H1 (cell line): ENCODE data around the gene B3GALT5. TPM values are rescaled to one million over a fixed set of nuclear protein-coding genes. Genes with fewer than 3 reads are reported as not detected.
A peak's percentile ranks its signal among the peaks of the same experiment; 100 is the strongest.

Source experiments
- CTCF ChIA-PET: fragments of 300-600 bp; sonication (Branson Sonifier 250); formaldehyde crosslinking; loops from one replicate; lab custom pipeline; 2021; ENCODE audit not compliant: partially characterized antibody; lab: Charles Lee
- POLR2A ChIA-PET: fragments of 300-600 bp; sonication (Branson Sonifier 250); formaldehyde crosslinking; loops from one replicate; lab custom pipeline; 2021; ENCODE audit warnings: inconsistent platforms; ENCODE audit not compliant: partially characterized antibody; lab: Charles Lee
- DNase-seq, 2 experiments: peaks; one replicate each; pipeline versions ENCODE4 v3.0.0 to v3.0.0-alpha.2; 2010 to 2022; ENCODE audit warnings: low spot score in 2 of 2, low read depth in 1 of 2, mixed read lengths in 1 of 2
- FAIRE-seq: peaks from 2 replicates; lab custom pipeline; 2011; peaks lifted over from hg19 to GRCh38; lab: Jason Lieb, UNC
- H2AFZ ChIP-seq: 2 replicates; pipeline ENCODE4 v1.8.1; 2012; ENCODE audit warnings: low read length, inconsistent platforms
- H2AK5ac ChIP-seq: 2 replicates; pipeline ENCODE4 v1.6.1; 2013; ENCODE audit warnings: low read depth, low read length
- H2BK120ac ChIP-seq: replicated peaks from 2 replicates; pipeline ENCODE3; 2013; ENCODE audit warnings: low read depth, low read length, inconsistent platforms
- H2BK12ac ChIP-seq: 2 replicates; pipeline ENCODE4 v1.6.1; 2013; ENCODE audit warnings: low read depth, low read length
- H2BK15ac ChIP-seq: 2 replicates; pipeline ENCODE4 v1.6.1; 2013; ENCODE audit warnings: low read length
- H2BK20ac ChIP-seq: 2 replicates; pipeline ENCODE4 v1.6.1; 2013; ENCODE audit warnings: low read length
- H2BK5ac ChIP-seq: 2 replicates; pipeline ENCODE4 v1.6.1; 2013; ENCODE audit warnings: low read depth, low read length
- H3K14ac ChIP-seq: 2 replicates; pipeline ENCODE4 v1.6.1; 2013; ENCODE audit warnings: inconsistent platforms; ENCODE audit not compliant: insufficient read length
- H3K18ac ChIP-seq: 2 replicates; pipeline ENCODE4 v1.6.1; 2013; ENCODE audit warnings: low read length; ENCODE audit errors: extremely low read depth
- H3K23ac ChIP-seq: 2 replicates; pipeline ENCODE4 v1.6.1; 2013; ENCODE audit warnings: inconsistent platforms; ENCODE audit not compliant: insufficient read length
- H3K23me2 ChIP-seq: 2 replicates; pipeline ENCODE4 v1.6.1; 2013; ENCODE audit warnings: low read depth, low read length
- H3K27ac ChIP-seq: 2 replicates; pipeline ENCODE4 v1.6.1; 2011; ENCODE audit warnings: low read depth, low read length, inconsistent platforms
- H3K27me3 ChIP-seq, 4 experiments: replicated peaks in 1 of 4; 1 replicate in 1 of 4; 2 replicates in 3 of 4; pipeline versions ENCODE4 v1.6.1 to v1.8.1; 2011 to 2013; ENCODE audit warnings: low read length in 3 of 4, mild to moderate bottlenecking in 3 of 4, inconsistent platforms in 2 of 4, mixed read lengths in 2 of 4, moderate library complexity in 1 of 4; ENCODE audit not compliant: control insufficient read depth in 3 of 4, insufficient read depth in 3 of 4; ENCODE audit errors: extremely low read depth in 1 of 4
- H3K36me3 ChIP-seq, 4 experiments: 2 replicates each; pipeline versions ENCODE4 v1.6.1 to v1.8.1; 2011 to 2013; ENCODE audit warnings: mild to moderate bottlenecking in 4 of 4, low read length in 3 of 4, moderate library complexity in 2 of 4, control low read depth in 1 of 4, inconsistent platforms in 1 of 4; ENCODE audit not compliant: insufficient read depth in 4 of 4, control insufficient read depth in 2 of 4
- H3K4ac ChIP-seq: replicated peaks from 2 replicates; pipeline ENCODE3; 2013; ENCODE audit warnings: low read length, low read depth, mixed read lengths, inconsistent platforms; ENCODE audit not compliant: insufficient read length
- H3K4me1 ChIP-seq, 4 experiments: replicated peaks in 1 of 4; 1 replicate in 1 of 4; 2 replicates in 3 of 4; pipeline versions ENCODE4 v1.6.1 to v1.8.1; 2011 to 2013; ENCODE audit warnings: low read length in 3 of 4, inconsistent platforms in 2 of 4, mixed read lengths in 1 of 4; ENCODE audit not compliant: insufficient read depth in 4 of 4, control insufficient read depth in 3 of 4
- H3K4me2 ChIP-seq, 2 experiments: 2 replicates each; pipeline versions ENCODE4 v1.6.1 to v1.8.1; 2011 to 2013; ENCODE audit warnings: low read depth in 2 of 2, low read length in 2 of 2, control low read depth in 1 of 2, inconsistent platforms in 1 of 2, mild to moderate bottlenecking in 1 of 2; ENCODE audit not compliant: insufficient read depth in 1 of 2
- H3K4me3 ChIP-seq, 4 experiments: fragments of 200-600, 300-600 bp in 1 of 4; sonication (generic), shearing (Covaris generic), sonication (Bioruptor Twin) in 1 of 4; 2 replicates each; pipeline versions ENCODE4 v1.5.1 to v1.8.1; 2011 to 2016; ENCODE audit warnings: low read length in 4 of 4, low read depth in 3 of 4, control low read depth in 2 of 4, inconsistent platforms in 2 of 4, mild to moderate bottlenecking in 2 of 4, mixed read lengths in 1 of 4, moderate library complexity in 1 of 4; ENCODE audit not compliant: insufficient read depth in 2 of 4; ENCODE audit errors: extremely low read depth in 1 of 4
- H3K56ac ChIP-seq: replicated peaks from 2 replicates; pipeline ENCODE3; 2013; ENCODE audit warnings: low read depth, mild to moderate bottlenecking, mixed read lengths, low read length, inconsistent platforms; ENCODE audit not compliant: insufficient read length
- H3K79me1 ChIP-seq: 2 replicates; pipeline ENCODE4 v1.6.1; 2013; ENCODE audit warnings: low read depth, low read length, control low read depth
- H3K79me2 ChIP-seq, 2 experiments: 2 replicates each; pipeline versions ENCODE4 v1.6.1 to v1.8.1; 2012 to 2013; ENCODE audit warnings: low read length in 2 of 2, mild to moderate bottlenecking in 2 of 2, inconsistent platforms in 1 of 2; ENCODE audit not compliant: insufficient read depth in 2 of 2, control insufficient read depth in 1 of 2
- H3K9ac ChIP-seq, 4 experiments: replicated peaks in 1 of 4; 1 replicate in 1 of 4; 2 replicates in 3 of 4; pipeline versions ENCODE4 v1.6.1 to v1.8.1; 2011 to 2013; ENCODE audit warnings: low read depth in 3 of 4, low read length in 3 of 4, control low read depth in 2 of 4, mild to moderate bottlenecking in 2 of 4, moderate library complexity in 2 of 4, inconsistent platforms in 1 of 4; ENCODE audit errors: extremely low read depth in 1 of 4
- H3K9me3 ChIP-seq, 2 experiments: 2 replicates each; pipeline versions ENCODE4 v1.6.1 to v1.8.1; 2012 to 2013; ENCODE audit warnings: mild to moderate bottlenecking in 2 of 2, moderate library complexity in 2 of 2, control low read depth in 1 of 2, inconsistent platforms in 1 of 2, low read depth in 1 of 2, low read length in 1 of 2, mixed read lengths in 1 of 2; ENCODE audit not compliant: insufficient read depth in 2 of 2
- H4K20me1 ChIP-seq, 2 experiments: replicated peaks in 1 of 2; 2 replicates each; pipeline versions ENCODE3 to v1.8.1; 2011 to 2013; ENCODE audit warnings: inconsistent platforms in 2 of 2, low read length in 2 of 2, mild to moderate bottlenecking in 1 of 2; ENCODE audit not compliant: insufficient read depth in 2 of 2, control insufficient read depth in 1 of 2
- H4K5ac ChIP-seq: 2 replicates; pipeline ENCODE4 v1.6.1; 2013; ENCODE audit warnings: low read length, low read depth, mixed read lengths, inconsistent platforms; ENCODE audit not compliant: insufficient read length
- H4K8ac ChIP-seq: 2 replicates; pipeline ENCODE4 v1.8.0; 2013; ENCODE audit warnings: mild to moderate bottlenecking, moderate library complexity, low read length, inconsistent platforms; ENCODE audit not compliant: insufficient read depth; ENCODE audit errors: extremely low read depth
- H4K91ac ChIP-seq: replicated peaks from 2 replicates; pipeline ENCODE3; 2013; ENCODE audit warnings: low read length, mixed read lengths, inconsistent platforms; ENCODE audit not compliant: insufficient read length
- ASH2L ChIP-seq: fragments of 200-600, 300-600 bp; sonication (generic); IDR thresholded peaks from one replicate; pipeline ENCODE4 v1.7.1; 2017; ENCODE audit warnings: low read length
- BCL11A ChIP-seq, 2 experiments: IDR thresholded peaks; one replicate each; pipeline ENCODE4 v1.6.1; 2011; ENCODE audit warnings: low read depth in 2 of 2, low read length in 2 of 2, mild to moderate bottlenecking in 2 of 2
- CBX5 ChIP-seq: fragments of 300-800, 300-1000 bp; sonication (generic); IDR thresholded peaks from 2 replicates; pipeline ENCODE4 v1.7.1; 2016; ENCODE audit warnings: antibody characterized with exemption, low read length, low read depth
- FOSL1 ChIP-seq: IDR thresholded peaks from 2 replicates; pipeline ENCODE4 v1.6.1; 2011; ENCODE audit warnings: mild to moderate bottlenecking, low read depth, low read length, moderate library complexity; ENCODE audit not compliant: insufficient read depth
- GTF2F1 ChIP-seq: IDR thresholded peaks from 2 replicates; pipeline ENCODE4 v1.6.1; 2012; ENCODE audit warnings: low read depth, low read length, improper control_type of control experiment, borderline replicate concordance
- JUN ChIP-seq: IDR thresholded peaks from 2 replicates; pipeline ENCODE4 v1.6.1; 2011; ENCODE audit warnings: low read depth, mild to moderate bottlenecking, improper control_type of control experiment, low read length
- MAFK ChIP-seq: IDR thresholded peaks from 2 replicates; pipeline ENCODE4 v1.6.1; 2012; ENCODE audit warnings: low read depth, mild to moderate bottlenecking, improper control_type of control experiment, low read length
- NANOG ChIP-seq: IDR thresholded peaks from 2 replicates; pipeline ENCODE4 v1.6.1; 2011; ENCODE audit warnings: low read length, low read depth, mild to moderate bottlenecking, inconsistent platforms; ENCODE audit not compliant: insufficient read depth, poor library complexity, severe bottlenecking
- POU5F1 ChIP-seq: IDR thresholded peaks from 2 replicates; pipeline ENCODE4 v1.6.1; 2011; ENCODE audit warnings: low read depth, mild to moderate bottlenecking, low read length, moderate library complexity
- RBBP5 ChIP-seq: IDR thresholded peaks from 2 replicates; pipeline ENCODE4 v1.7.1; 2012; ENCODE audit warnings: low read depth, mild to moderate bottlenecking, inconsistent platforms, low read length, moderate library complexity, borderline replicate concordance
- RXRA ChIP-seq: IDR thresholded peaks from 2 replicates; pipeline ENCODE4 v1.6.1; 2011; ENCODE audit warnings: low read depth, mild to moderate bottlenecking, low read length, moderate library complexity; ENCODE audit not compliant: insufficient read depth
- SP1 ChIP-seq: IDR thresholded peaks from 2 replicates; pipeline ENCODE4 v1.6.1; 2011; ENCODE audit warnings: low read depth, low read length
- SP4 ChIP-seq: IDR thresholded peaks from 2 replicates; pipeline ENCODE4 v1.6.1; 2012; ENCODE audit warnings: low read length, inconsistent platforms
- WGBS, 2 experiments: shearing (Covaris generic) in 1 of 2; methylation state at CpG; one replicate each; pipeline versions ENCODE4 v1.1.6 to v1.1.7; 2013 to 2015; ENCODE audit warnings: low lambda C conversion rate in 2 of 2, mixed read lengths in 2 of 2, inconsistent platforms in 1 of 2, low coverage in 1 of 2, missing lambda C conversion rate in 1 of 2; ENCODE audit not compliant: insufficient replicate concordance in 2 of 2, insufficient coverage in 1 of 2, insufficient read length in 1 of 2; ENCODE audit errors: extremely low coverage in 1 of 2, missing lambda C conversion rate in 1 of 2; 5-methylcytosine and 5-hydroxymethylcytosine counted together
- polyA plus RNA-seq, 7 experiments: library from polyadenylated mRNA; depleted of rRNA in 3 of 7; stranded (reverse) in 5 of 7; unstranded in 2 of 7; fragments of >200 nt in 5 of 7; fragments of 200-250 nt in 2 of 7; gene quantifications; 1 replicate in 5 of 7; 2 replicates in 1 of 7; 4 replicates in 1 of 7; pipeline versions ENCODE4 v1.2.1 to v1.2.3, GENCODE V29; 2011 to 2013; ENCODE audit warnings: missing spikeins in 2 of 7, mixed read lengths in 2 of 7
- total RNA-seq: library from RNA; stranded (reverse); fragmentation: NEBNext Ultra II Directional; extraction: Animal tissue kit (Norgen Biotek cat#: 25700); gene quantifications from 2 replicates; pipeline ENCODE4 v1.2.1, GENCODE V29; 2021
- TF ChIP-seq, protein P1 (sequence below): IDR thresholded peaks from 2 replicates; pipeline ENCODE4 v1.6.1; 2012; ENCODE audit warnings: inconsistent platforms

B3GALT5 gene
- total and polyA plus RNA-seq, 2 of the 8 experiments (the other 6 are each of a cell fraction or from before 2014, with no cell fraction given): 11.9 to 25.1 TPM

DNA sequence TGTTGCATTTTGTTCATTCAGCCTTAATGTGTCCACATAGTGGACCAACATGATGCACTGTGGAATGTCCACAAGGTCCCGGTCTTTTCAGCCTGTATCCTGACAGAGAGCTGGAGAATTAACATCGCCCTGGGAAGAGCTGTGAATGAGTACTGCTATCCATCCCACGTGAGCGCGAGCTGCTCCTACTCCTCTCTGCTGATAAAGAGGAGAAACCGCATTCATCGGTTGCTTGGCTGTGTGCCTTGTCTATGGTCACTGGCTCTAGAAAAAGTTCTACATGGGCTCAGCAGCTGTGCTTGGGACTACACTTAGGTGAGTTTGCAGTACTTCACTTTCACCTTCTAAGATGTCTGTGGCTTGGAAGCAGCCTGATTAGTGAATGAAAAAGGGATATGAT lies 101.2 kb downstream of the B3GALT5 start:
- no peak overlapping the region for H3K23ac ChIP-seq
- no peaks in the 10 kb centered on the region for H3K36me3 ChIP-seq
- H3K18ac ChIP-seq: no peak overlapping the region
- peak overlapping the region; percentile 66 for H4K91ac ChIP-seq
- no peak overlapping the region for H2AFZ ChIP-seq
- no peak for TF ChIP-seq JUN
- no peak for TF ChIP-seq RXRA
- no peak for TF ChIP-seq MAFK
- TF ChIP-seq POU5F1: no peak
- TF ChIP-seq NANOG: no peak
- TF ChIP-seq SP1: no peak
- TF ChIP-seq ASH2L: no peak
- TF ChIP-seq BCL11A (IDR thresholded peaks at IDR 0.05; ENCODE audit: low read depth in 2 of 2, low read length in 2 of 2): no peak
- TF ChIP-seq, protein P1, sequence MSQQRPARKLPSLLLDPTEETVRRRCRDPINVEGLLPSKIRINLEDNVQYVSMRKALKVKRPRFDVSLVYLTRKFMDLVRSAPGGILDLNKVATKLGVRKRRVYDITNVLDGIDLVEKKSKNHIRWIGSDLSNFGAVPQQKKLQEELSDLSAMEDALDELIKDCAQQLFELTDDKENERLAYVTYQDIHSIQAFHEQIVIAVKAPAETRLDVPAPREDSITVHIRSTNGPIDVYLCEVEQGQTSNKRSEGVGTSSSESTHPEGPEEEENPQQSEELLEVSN: no peak
- TF ChIP-seq CBX5: no peak
- no peak for TF ChIP-seq FOSL1
- TF ChIP-seq RBBP5: no peak
- TF ChIP-seq SP4: no peak
- TF ChIP-seq GTF2F1: no peak
- H4K20me1 ChIP-seq: no peaks in the 10 kb centered on the region
- no peak overlapping the region for H3K56ac ChIP-seq
- FAIRE-seq: no peak
- ChIA-PET CTCF (interaction anchor here (0.6 to 9.2 kb wide), 15 partner anchors 11 to 206 kb away, joined by 3 to 62 read pairs (median 4); no protein-coding TSS in a partner anchor), POLR2A (no interaction called here)
- H2BK120ac ChIP-seq: peak overlapping the region; percentile 65
- no peaks in the 10 kb centered on the region for H3K79me2 ChIP-seq
- no peak for DNase-seq
- H2BK5ac ChIP-seq: peak overlapping the region; percentile 56; the same call in 1 of the 2 replicates
- H3K79me1 ChIP-seq: no peaks in the 10 kb centered on the region; the same call in 1 of the 2 replicates
- H4K8ac ChIP-seq: no peak overlapping the region
- H3K9me3 ChIP-seq: no peaks in the 10 kb centered on the region
- H4K5ac ChIP-seq: no peak overlapping the region
- H3K14ac ChIP-seq: no peak overlapping the region
- no peaks in the 10 kb centered on the region for H3K23me2 ChIP-seq
- 92% methylated on average over 7 of the region's 7 CpGs; no CpG with 5 or more reads in 1 of the 2 experiments for WGBS, 2 experiments
- H3K27ac ChIP-seq: no peak overlapping the region
- peak overlapping the region; percentile 49; the same call in 1 of the 2 replicates for H2BK20ac ChIP-seq
- 0 out of 2 replicates have a peak overlapping the region, but pooled peaks have one; percentile 46 for H2BK15ac ChIP-seq
- H3K27me3 ChIP-seq: no peaks in the 10 kb centered on the region
- H3K9ac ChIP-seq: no peak overlapping the region
- H3K4me2 ChIP-seq: no peak overlapping the region
- no peak overlapping the region for H2AK5ac ChIP-seq
- H3K4me1 ChIP-seq: peaks cover 0 to 4% (median 1%) of the 10 kb centered on the region in 4 experiments; a peak in 2 of 7 replicates
- no peak overlapping the region for H3K4ac ChIP-seq
- H2BK12ac ChIP-seq: peak overlapping the region; percentile 77; the same call in 1 of the 2 replicates
- H3K4me3 ChIP-seq: no peak overlapping the region
